Loucy (cell line): ENCODE data around the gene SPEF2.

Source experiments
- EZH2phosphoT487 ChIP-seq: fragments of 200-600 bp; IDR thresholded peaks from 2 replicates; pipeline ENCODE4 v1.6.1; 2018; ENCODE audit warnings: antibody characterized with exemption, mild to moderate bottlenecking, moderate library complexity, borderline replicate concordance
- TF ChIP-seq, protein P1 (sequence below): fragments of 200-600 bp; sonication (generic); conservative IDR thresholded peaks from 2 replicates; pipeline ENCODE4 v1.5.1; 2014; ENCODE audit warnings: mild to moderate bottlenecking, antibody characterized with exemption, low read length

DNA sequence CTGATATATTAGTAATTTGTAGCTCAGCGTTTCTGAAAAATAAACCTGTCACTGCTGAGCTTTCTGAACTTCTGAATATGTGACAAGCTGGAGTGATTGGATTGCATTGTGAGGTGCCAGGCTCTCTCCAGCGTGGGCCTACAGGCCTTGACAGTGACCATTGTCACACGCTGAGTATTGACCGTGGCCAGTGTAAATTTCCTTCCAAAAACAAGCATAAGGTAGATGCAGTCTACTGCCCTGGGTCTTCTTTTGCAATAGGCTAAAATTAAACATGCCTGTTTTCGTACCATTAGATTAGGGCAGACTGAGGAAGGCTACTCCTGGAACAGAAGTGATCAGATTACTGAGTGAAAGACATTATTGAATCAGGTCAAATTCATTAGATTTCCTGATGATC, 60.2 kb downstream of the SPEF2 start:
- TF ChIP-seq, protein P1, sequence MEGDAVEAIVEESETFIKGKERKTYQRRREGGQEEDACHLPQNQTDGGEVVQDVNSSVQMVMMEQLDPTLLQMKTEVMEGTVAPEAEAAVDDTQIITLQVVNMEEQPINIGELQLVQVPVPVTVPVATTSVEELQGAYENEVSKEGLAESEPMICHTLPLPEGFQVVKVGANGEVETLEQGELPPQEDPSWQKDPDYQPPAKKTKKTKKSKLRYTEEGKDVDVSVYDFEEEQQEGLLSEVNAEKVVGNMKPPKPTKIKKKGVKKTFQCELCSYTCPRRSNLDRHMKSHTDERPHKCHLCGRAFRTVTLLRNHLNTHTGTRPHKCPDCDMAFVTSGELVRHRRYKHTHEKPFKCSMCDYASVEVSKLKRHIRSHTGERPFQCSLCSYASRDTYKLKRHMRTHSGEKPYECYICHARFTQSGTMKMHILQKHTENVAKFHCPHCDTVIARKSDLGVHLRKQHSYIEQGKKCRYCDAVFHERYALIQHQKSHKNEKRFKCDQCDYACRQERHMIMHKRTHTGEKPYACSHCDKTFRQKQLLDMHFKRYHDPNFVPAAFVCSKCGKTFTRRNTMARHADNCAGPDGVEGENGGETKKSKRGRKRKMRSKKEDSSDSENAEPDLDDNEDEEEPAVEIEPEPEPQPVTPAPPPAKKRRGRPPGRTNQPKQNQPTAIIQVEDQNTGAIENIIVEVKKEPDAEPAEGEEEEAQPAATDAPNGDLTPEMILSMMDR = no peak
- TF ChIP-seq EZH2phosphoT487 = no peak
